GM20000 (cell line): ENCODE results near the gene MTERF4.

Experiments
- DNase-seq: peaks from one replicate; pipeline ENCODE4 v3.0.0; 2012; ENCODE audit warnings: low spot score
- TF ChIP-seq, protein P1 (sequence below): IDR thresholded peaks from 2 replicates; pipeline ENCODE4 v1.5.1; 2012; ENCODE audit warnings: mild to moderate bottlenecking, control low read depth; ENCODE audit errors: extremely low read depth, missing control alignments

Gene MTERF4

DNA sequence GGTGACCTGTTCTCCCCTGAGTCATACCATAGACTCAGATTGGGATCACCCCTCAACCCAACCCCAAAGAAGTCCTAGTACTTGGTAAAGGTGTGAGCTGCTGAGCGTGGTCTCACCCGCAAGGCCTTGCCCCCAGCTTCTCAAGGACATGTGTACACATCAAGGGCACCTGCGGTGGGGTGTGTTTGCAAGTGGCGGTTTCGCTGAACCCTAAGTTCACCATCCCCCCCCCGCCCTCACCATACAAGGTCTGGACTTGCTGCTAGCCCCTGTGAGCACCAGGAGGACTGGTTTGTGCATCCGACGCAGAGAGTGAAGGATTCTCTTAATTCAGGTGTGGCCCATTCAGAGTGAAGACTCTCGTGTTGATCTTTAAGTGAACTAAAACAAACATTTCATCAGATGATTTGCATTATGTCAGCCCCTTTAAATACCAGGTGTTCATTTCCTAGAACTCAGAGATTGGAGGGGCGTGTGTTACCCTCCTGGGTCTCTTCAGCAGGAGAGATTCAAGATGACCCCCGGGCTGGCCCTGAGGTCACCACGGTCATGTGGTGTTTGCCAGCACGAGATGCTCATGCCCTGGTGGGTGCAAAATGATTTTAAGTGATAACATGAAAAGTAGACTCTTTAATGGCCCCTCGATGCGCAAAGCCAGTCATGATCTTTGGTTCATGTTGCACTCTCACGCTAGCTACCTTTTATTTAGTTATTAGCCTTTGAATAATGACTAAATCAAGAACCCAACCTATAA lies 27.8 kb downstream of the MTERF4 start:
- TF ChIP-seq, protein P1, sequence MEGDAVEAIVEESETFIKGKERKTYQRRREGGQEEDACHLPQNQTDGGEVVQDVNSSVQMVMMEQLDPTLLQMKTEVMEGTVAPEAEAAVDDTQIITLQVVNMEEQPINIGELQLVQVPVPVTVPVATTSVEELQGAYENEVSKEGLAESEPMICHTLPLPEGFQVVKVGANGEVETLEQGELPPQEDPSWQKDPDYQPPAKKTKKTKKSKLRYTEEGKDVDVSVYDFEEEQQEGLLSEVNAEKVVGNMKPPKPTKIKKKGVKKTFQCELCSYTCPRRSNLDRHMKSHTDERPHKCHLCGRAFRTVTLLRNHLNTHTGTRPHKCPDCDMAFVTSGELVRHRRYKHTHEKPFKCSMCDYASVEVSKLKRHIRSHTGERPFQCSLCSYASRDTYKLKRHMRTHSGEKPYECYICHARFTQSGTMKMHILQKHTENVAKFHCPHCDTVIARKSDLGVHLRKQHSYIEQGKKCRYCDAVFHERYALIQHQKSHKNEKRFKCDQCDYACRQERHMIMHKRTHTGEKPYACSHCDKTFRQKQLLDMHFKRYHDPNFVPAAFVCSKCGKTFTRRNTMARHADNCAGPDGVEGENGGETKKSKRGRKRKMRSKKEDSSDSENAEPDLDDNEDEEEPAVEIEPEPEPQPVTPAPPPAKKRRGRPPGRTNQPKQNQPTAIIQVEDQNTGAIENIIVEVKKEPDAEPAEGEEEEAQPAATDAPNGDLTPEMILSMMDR, result no peak
- DNase-seq, result no peak

DNA sequence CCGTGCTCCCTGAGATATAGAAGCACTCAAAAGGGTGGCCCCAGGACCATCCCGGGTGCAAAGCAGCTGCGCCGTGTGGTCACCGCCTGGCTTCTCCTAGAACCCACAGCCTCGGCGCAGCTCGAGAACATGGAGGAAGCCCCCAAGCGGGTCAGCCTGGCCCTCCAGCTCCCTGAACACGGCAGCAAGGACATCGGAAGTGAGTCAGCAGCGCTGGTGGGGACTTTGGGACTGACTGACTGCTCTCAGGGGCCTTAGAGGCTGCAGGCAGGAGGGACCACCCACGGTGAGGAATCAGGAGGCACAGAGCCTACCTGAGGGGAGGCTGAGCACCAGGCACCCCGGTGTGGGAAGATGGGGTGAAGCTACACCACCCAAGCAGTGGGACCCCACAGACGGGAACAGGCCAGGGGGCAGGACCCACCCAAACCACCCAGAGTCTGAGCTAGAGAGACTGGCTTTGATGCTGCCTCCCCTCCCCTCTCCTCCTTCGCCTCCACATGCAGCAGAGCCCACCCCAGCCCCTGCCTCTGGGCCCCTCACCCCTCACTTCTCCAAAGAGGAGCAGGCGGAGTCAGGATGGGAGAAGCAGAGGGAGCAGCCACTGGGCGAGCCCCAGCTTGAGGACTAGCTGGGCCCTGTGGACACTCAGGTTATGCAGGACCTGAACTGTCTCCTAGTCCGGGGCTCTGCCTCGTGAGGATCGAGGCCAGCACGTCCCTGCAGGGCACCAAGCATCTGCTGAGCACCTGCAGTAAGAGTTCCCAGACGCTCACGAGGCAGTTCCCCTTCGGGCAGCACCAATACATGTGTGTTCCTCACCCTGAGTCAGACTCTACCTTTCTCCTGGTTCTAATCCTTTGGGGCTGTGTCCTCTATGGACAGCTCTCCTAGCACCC lies 28.7 kb downstream of the MTERF4 start:
- DNase-seq, result no peak
- TF ChIP-seq, protein P1, result no peak

DNA sequence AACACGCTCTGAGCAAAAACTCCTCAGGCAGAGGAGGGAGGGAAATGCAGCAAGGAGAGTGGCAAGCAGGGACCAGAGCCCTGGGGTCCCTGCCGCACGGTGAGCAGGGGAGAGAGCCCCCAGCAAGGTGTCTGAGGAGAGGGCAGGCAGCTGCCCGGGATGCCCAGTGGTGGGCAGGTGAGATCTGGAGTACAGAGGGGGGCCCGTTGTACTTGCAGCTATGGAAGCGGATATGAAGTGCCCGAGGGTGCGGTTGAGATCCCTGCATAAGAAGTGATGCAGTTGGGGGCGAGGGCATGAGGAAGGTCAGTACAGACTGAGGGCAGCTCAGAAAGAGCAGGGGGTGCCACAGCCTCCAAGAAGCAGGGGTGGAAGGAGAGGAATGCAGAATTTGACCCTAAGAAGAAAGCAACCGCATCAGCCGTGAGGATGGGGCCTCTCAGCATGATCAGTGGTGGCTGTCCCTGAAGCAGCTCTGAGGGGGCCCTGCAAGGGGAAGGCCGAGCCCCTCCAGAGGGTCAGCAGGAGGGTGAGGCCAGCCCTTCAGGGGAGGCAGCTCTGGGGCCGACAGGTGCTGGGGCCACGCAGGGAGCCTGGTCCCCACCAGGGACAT lies 29.4 kb downstream of the MTERF4 start:
- DNase-seq, result no peak
- TF ChIP-seq, protein P1, result no peak

DNA sequence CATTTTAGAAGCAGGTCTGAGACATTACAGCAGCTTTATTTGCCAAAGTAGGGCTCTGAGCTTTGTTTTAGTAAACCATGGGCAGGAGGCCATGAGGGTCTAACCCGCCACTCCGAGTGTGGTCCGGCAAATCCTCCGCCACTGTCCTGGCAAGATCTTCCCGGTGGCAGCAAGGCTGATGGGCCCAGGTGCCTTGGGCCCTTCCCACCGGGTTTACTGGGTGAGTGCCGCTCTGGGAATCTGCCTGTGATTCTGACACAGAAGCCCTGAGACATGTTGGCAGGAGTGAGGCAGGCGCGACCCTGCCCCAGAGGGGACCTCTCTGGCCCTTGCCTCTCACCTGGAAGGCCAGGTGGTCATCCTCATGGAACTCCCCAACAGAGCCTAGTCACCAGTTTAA lies 29.9 kb downstream of the MTERF4 start:
- no peak for DNase-seq
- TF ChIP-seq, protein P1, result no peak

DNA sequence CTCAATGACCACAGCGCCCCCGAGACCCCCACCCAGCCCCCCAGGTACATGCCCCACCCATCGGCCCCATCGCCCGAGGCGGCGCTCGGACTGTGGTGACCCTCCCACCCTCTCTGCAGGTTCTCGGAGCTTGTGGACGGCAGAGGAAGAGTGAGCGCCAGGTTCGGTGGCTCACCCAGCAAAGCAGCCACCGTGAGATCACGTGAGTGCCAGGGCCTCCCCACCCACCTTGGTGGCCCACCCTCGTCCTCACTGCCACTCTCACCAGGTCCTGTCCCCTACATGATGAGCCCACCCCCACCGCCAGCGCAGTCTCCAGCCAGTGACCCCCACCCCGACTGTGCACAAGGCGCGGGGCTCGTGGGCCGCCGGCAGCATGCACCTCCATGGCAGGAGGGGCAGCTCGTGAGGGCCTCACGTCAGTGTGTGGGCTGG lies 30.4 kb downstream of the MTERF4 start:
- TF ChIP-seq, protein P1, result no peak
- no peak for DNase-seq

DNA sequence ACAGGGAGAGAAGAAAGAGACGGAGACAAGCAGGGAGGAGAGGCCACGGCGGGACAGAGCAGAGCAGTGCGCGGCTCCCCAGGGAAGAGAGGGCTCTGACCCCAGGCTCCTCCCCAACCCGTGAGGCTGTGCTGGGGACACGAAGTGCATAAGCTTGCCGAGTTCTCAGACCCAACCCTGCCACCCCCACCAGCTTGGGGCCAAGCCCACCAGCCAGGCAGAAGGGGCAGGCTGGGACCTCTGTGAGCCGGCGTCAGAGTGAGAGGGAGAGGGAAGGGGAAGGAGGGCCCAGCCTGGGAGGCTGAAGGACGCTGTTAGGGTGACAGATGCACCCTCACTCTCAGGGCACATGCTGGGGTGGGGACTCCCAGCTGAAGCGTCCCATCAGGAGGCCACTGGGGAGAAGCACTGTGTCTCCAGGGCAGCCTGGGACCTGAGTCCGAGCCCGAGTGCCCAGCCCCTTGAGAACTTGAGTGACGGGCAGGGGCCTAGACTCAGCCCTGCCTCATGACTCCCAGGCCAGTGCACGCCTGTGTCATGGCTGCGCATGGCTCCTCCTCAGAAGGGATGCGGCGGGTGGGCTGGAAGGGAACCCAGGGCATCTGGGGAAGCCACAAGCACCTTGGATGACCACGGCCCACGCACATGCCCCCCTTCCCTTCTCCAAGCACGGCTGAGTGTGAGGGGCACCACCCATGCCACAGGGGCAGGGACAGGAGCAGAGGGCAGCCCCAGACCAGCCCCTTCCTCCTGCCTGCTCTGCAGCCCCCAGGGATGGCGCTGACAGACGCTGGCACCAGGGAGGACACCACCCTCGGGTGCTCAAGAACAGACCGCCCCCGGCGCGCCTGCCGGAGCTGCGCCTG lies 31.0 kb downstream of the MTERF4 start:
- TF ChIP-seq, protein P1, result no peak
- no peak for DNase-seq
